Mesenchymal stem cell (in vitro differentiated cells and primary cell): Measurements from ENCODE around the gene SCAPER.
A peak's percentile ranks its signal among the peaks of the same experiment; 100 is the strongest.

Experiments
- DNase-seq: peaks from one replicate; pipeline ENCODE4 v3.0.0-alpha.2; 2013
- H2AFZ ChIP-seq: one replicate; pipeline ENCODE4 v1.6.1; 2013; ENCODE audit warnings: low read depth, mild to moderate bottlenecking, control low read depth, inconsistent platforms, low read length, moderate library complexity
- H2AK5ac ChIP-seq: 2 replicates; pipeline ENCODE4 v1.6.1; 2013; ENCODE audit warnings: low read length, moderate library complexity, mild to moderate bottlenecking, inconsistent platforms; ENCODE audit not compliant: severe bottlenecking
- H2BK120ac ChIP-seq: one replicate; pipeline ENCODE4 v1.6.1; 2013; ENCODE audit warnings: low read depth, mild to moderate bottlenecking, inconsistent platforms, low read length, moderate library complexity
- H2BK12ac ChIP-seq, 2 experiments: one replicate each; pipeline ENCODE4 v1.6.1; 2013; ENCODE audit warnings: inconsistent platforms in 2 of 2, low read length in 2 of 2, mild to moderate bottlenecking in 2 of 2, moderate library complexity in 2 of 2, control low read depth in 1 of 2
- H2BK15ac ChIP-seq: one replicate; pipeline ENCODE4 v1.6.1; 2013; ENCODE audit warnings: mild to moderate bottlenecking, low read depth, inconsistent platforms; ENCODE audit not compliant: poor library complexity, severe bottlenecking
- H2BK5ac ChIP-seq: 2 replicates; pipeline ENCODE4 v1.6.1; 2013; ENCODE audit warnings: low read depth, mild to moderate bottlenecking, low read length, control low read depth, inconsistent platforms; ENCODE audit not compliant: poor library complexity, severe bottlenecking
- H3K14ac ChIP-seq, 2 experiments: one replicate each; pipeline ENCODE4 v1.6.1; 2013; ENCODE audit warnings: inconsistent platforms in 2 of 2, low read length in 2 of 2, control low read depth in 1 of 2, mild to moderate bottlenecking in 1 of 2, moderate library complexity in 1 of 2
- H3K18ac ChIP-seq, 2 experiments: one replicate each; pipeline ENCODE4 v1.6.1; 2013; ENCODE audit warnings: inconsistent platforms in 2 of 2, low read length in 2 of 2, control low read depth in 1 of 2, low read depth in 1 of 2, mild to moderate bottlenecking in 1 of 2
- H3K23ac ChIP-seq, 2 experiments: one replicate each; pipeline ENCODE4 v1.6.1; 2013; ENCODE audit warnings: inconsistent platforms in 2 of 2, low read length in 2 of 2, mild to moderate bottlenecking in 2 of 2, moderate library complexity in 2 of 2, control low read depth in 1 of 2
- H3K27ac ChIP-seq: 2 replicates; pipeline ENCODE4 v1.5.1; 2013; ENCODE audit warnings: mild to moderate bottlenecking, moderate library complexity, low read length, control low read depth, inconsistent platforms; ENCODE audit not compliant: poor library complexity, severe bottlenecking
- H3K27me3 ChIP-seq, 2 experiments: 2 replicates each; pipeline versions ENCODE4 v1.6.1 to v1.7.0; 2013; ENCODE audit warnings: low read length in 2 of 2, mild to moderate bottlenecking in 2 of 2, moderate library complexity in 2 of 2, control low read depth in 1 of 2, inconsistent platforms in 1 of 2; ENCODE audit not compliant: control insufficient read depth in 1 of 2, insufficient read depth in 1 of 2
- H3K36me3 ChIP-seq, 2 experiments: 2 replicates each; pipeline versions ENCODE4 v1.6.1 to v1.7.0; 2013; ENCODE audit warnings: low read length in 2 of 2, control low read depth in 1 of 2, inconsistent platforms in 1 of 2, low read depth in 1 of 2, mild to moderate bottlenecking in 1 of 2; ENCODE audit not compliant: insufficient read depth in 2 of 2, control insufficient read depth in 1 of 2
- H3K4ac ChIP-seq, 2 experiments: one replicate each; pipeline ENCODE4 v1.6.1; 2013; ENCODE audit warnings: inconsistent platforms in 2 of 2, low read length in 2 of 2, mild to moderate bottlenecking in 2 of 2, moderate library complexity in 2 of 2, control low read depth in 1 of 2, low read depth in 1 of 2
- H3K4me1 ChIP-seq: 2 replicates; pipeline ENCODE4 v1.6.1; 2013; ENCODE audit warnings: low read depth, low read length, control low read depth; ENCODE audit not compliant: control insufficient read depth, insufficient read depth
- H3K4me2 ChIP-seq: 2 replicates; pipeline ENCODE4 v1.6.1; 2013; ENCODE audit warnings: low read length, mild to moderate bottlenecking, inconsistent platforms; ENCODE audit not compliant: poor library complexity, severe bottlenecking
- H3K4me3 ChIP-seq, 2 experiments: 2 replicates each; pipeline versions ENCODE4 v1.5.1 to v1.7.0; 2013; ENCODE audit warnings: low read length in 2 of 2, mild to moderate bottlenecking in 2 of 2, control low read depth in 1 of 2, low read depth in 1 of 2; ENCODE audit not compliant: insufficient read depth in 1 of 2
- H3K79me1 ChIP-seq: replicated peaks from 2 replicates; pipeline ENCODE4 v1.6.1; 2013; ENCODE audit warnings: mild to moderate bottlenecking, control low read depth, low read length, inconsistent platforms; ENCODE audit not compliant: poor library complexity, severe bottlenecking
- H3K9ac ChIP-seq: 2 replicates; pipeline ENCODE4 v1.7.0; 2013; ENCODE audit warnings: mild to moderate bottlenecking, low read length, moderate library complexity
- H3K9me3 ChIP-seq: 2 replicates; pipeline ENCODE4 v1.7.0; 2013; ENCODE audit warnings: mild to moderate bottlenecking, low read length; ENCODE audit not compliant: control insufficient read depth
- H4K8ac ChIP-seq: one replicate; pipeline ENCODE4 v1.6.1; 2013; ENCODE audit warnings: inconsistent platforms, mild to moderate bottlenecking, low read length, moderate library complexity
- H4K91ac ChIP-seq: one replicate; pipeline ENCODE4 v1.6.1; 2013; ENCODE audit warnings: mild to moderate bottlenecking, low read length, inconsistent platforms
- WGBS: methylation state at CpG from one replicate; pipeline ENCODE4 v1.1.7; 2013; ENCODE audit warnings: mixed read lengths; 5-methylcytosine and 5-hydroxymethylcytosine counted together

SCAPER gene

GRCh38 chr15:76310475-76311099, 594.6 kb downstream of the SCAPER start:
- peaks cover 5% of the 10 kb centered on the region for H3K79me1 ChIP-seq
- peak overlapping the region in 1 of 2 experiments; percentile 92 for H3K14ac ChIP-seq
- peak; percentile 67 for DNase-seq
- H3K4ac ChIP-seq, result peak overlapping the region; percentile 66 to 96
- peak overlapping the region; percentile 64 for H3K27ac ChIP-seq
- H3K4me1 ChIP-seq, result peaks cover 11% of the 10 kb centered on the region
- H3K23ac ChIP-seq, result peak overlapping the region in 1 of 2 experiments; percentile 66
- H2BK120ac ChIP-seq, result peak overlapping the region; percentile 77
- peak overlapping the region; percentile 82 for H4K91ac ChIP-seq
- no peaks in the 10 kb centered on the region for H3K27me3 ChIP-seq
- H3K9ac ChIP-seq, result peak overlapping the region; percentile 99
- WGBS, result 1% methylated on average over 16 of the region's 16 CpGs
- H2BK12ac ChIP-seq, result peak overlapping the region; percentile 11 to 88
- H2BK15ac ChIP-seq, result no peak overlapping the region
- peak overlapping the region; percentile 77 to 96 for H3K18ac ChIP-seq
- peak overlapping the region; percentile 96 for H2AFZ ChIP-seq
- peak overlapping the region; percentile 76 to 97 for H3K4me3 ChIP-seq
- no peaks in the 10 kb centered on the region for H3K9me3 ChIP-seq
- H3K4me2 ChIP-seq, result peak overlapping the region; percentile 86
- H4K8ac ChIP-seq, result peak overlapping the region; percentile 21
- H2BK5ac ChIP-seq, result peak overlapping the region; percentile 46
- no peak overlapping the region for H2AK5ac ChIP-seq
- no peaks in the 10 kb centered on the region for H3K36me3 ChIP-seq

GRCh38 chr15:76309601-76310330, 595.4 kb downstream of the SCAPER start:
- Histone ChIP-seq H2AK5ac (no peak overlapping the region), H2BK12ac (no peak overlapping the region), H3K23ac (no peak overlapping the region), H3K27me3 (no peaks in the 10 kb centered on the region), H2BK120ac (no peak overlapping the region), H3K9ac (peak overlapping the region; percentile 99), H2AFZ (no peak overlapping the region), H3K4me2 (peak overlapping the region; percentile 55), H3K4me3 (peak overlapping the region in 1 of 2 experiments; percentile 97), H2BK15ac (no peak overlapping the region), H4K91ac (no peak overlapping the region), H2BK5ac (no peak overlapping the region), H3K27ac (no peak overlapping the region), H3K36me3 (no peaks in the 10 kb centered on the region), H4K8ac (no peak overlapping the region), H3K14ac (no peak overlapping the region), H3K4me1 (peaks cover 11% of the 10 kb centered on the region), H3K18ac (peak overlapping the region in 1 of 2 experiments; percentile 55), H3K79me1 (peaks cover 5% of the 10 kb centered on the region), H3K4ac (no peak overlapping the region), H3K9me3 (no peaks in the 10 kb centered on the region)
- peak; percentile 29 for DNase-seq
- 83% methylated on average over 8 of the region's 13 CpGs for WGBS

DNA sequence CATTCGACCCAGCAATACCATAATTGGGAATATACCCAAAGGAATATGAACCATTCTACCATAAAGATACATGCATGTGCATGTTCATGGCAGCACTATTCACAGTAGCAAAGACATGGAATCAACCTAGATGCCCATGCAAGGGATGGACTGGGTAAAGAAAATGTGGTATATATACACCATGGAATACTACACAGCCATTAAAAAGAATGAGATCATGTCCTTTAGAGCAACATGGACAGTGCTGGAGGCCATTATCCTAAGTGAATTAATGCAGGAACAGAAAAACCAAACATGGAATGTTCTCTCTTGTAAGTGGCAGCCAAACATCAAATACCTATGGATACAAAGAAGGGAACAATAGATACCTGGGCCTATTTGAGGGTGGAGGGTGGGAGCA, 601.2 kb downstream of the SCAPER start:
- no peak overlapping the region for H4K91ac ChIP-seq
- no peak overlapping the region for H3K18ac ChIP-seq

GRCh38 chr15:76299786-76300185, 605.4 kb downstream of the SCAPER start:
- Histone ChIP-seq H3K4me3 (no peak overlapping the region), H3K14ac (no peak overlapping the region), H2AFZ (no peak overlapping the region), H3K23ac (no peak overlapping the region), H3K4ac (no peak overlapping the region), H2BK120ac (no peak overlapping the region), H2BK5ac (no peak overlapping the region), H3K79me1 (peaks cover 24% of the 10 kb centered on the region), H2BK12ac (no peak overlapping the region), H4K91ac (no peak overlapping the region), H3K36me3 (peaks cover 0 to 5% of the 10 kb centered on the region in 2 experiments), H2BK15ac (no peak overlapping the region), H3K27me3 (no peaks in the 10 kb centered on the region), H4K8ac (no peak overlapping the region), H3K18ac (no peak overlapping the region), H3K27ac (no peak overlapping the region), H3K9ac (no peak overlapping the region), H2AK5ac (no peak overlapping the region), H3K4me1 (no peaks in the 10 kb centered on the region), H3K4me2 (no peak overlapping the region), H3K9me3 (no peaks in the 10 kb centered on the region)
- 98% methylated on average over 1 of the region's 1 CpG for WGBS
- DNase-seq, result no peak

More for the DNA sequence above, 601.2 kb downstream of the SCAPER start:
- Histone ChIP-seq H2BK15ac (no peak overlapping the region), H2AK5ac (no peak overlapping the region), H3K4me3 (no peak overlapping the region), H2BK12ac (no peak overlapping the region), H3K14ac (no peak overlapping the region), H3K27ac (no peak overlapping the region), H3K9ac (no peak overlapping the region), H3K23ac (no peak overlapping the region), H2AFZ (no peak overlapping the region), H3K27me3 (no peaks in the 10 kb centered on the region), H3K4me1 (peaks cover 3% of the 10 kb centered on the region), H3K4ac (no peak overlapping the region), H3K36me3 (no peaks in the 10 kb centered on the region), H3K4me2 (no peak overlapping the region), H2BK120ac (no peak overlapping the region), H2BK5ac (no peak overlapping the region), H3K9me3 (no peaks in the 10 kb centered on the region), H3K79me1 (peaks cover 17% of the 10 kb centered on the region), H4K8ac (no peak overlapping the region)
- DNase-seq, result no peak
- 88% methylated on average over 1 of the region's 1 CpG for WGBS
